WI38 (cell line): Measurements from ENCODE around the gene SETD1B.

Experiments used
- H3K4me3 ChIP-seq: 2 replicates; pipeline ENCODE4 v1.5.1; 2011; ENCODE audit warnings: low read depth, mild to moderate bottlenecking, control low read depth, low read length
- CTCF ChIP-seq: IDR thresholded peaks from 2 replicates; pipeline ENCODE4 v1.5.1; 2012; ENCODE audit warnings: low read depth, mild to moderate bottlenecking, control low read depth, low read length

SETD1B gene

GRCh38 chr12:121826318-121827150 lies 22.7 kb downstream of the SETD1B start:
- no peak overlapping the region for H3K4me3 ChIP-seq
- no peak for TF ChIP-seq CTCF

- no peak for TF ChIP-seq CTCF
- H3K4me3 ChIP-seq: no peak overlapping the region
These were observed 23.7 kb downstream of the SETD1B start for GRCh38 chr12:121827351-121828099.

- no peak for TF ChIP-seq CTCF
These were observed 24.5 kb downstream of the SETD1B start for GRCh38 chr12:121828306-121828705.

GRCh38 chr12:121828826-121829225 lies 25.0 kb downstream of the SETD1B start:
- H3K4me3 ChIP-seq: no peak overlapping the region
- no peak for TF ChIP-seq CTCF

More at GRCh38 chr12:121828306-121828705, 24.5 kb downstream of the SETD1B start:
- no peak overlapping the region for H3K4me3 ChIP-seq

GRCh38 chr12:121829250-121829918 lies 25.6 kb downstream of the SETD1B start:
- no peak for TF ChIP-seq CTCF
- no peak overlapping the region for H3K4me3 ChIP-seq

- no peak for TF ChIP-seq CTCF
- no peak overlapping the region for H3K4me3 ChIP-seq
These were observed 26.3 kb downstream of the SETD1B start for GRCh38 chr12:121830134-121830533.
